Ishikawa (cell line): ENCODE measurements around the gene CIP2A.

Source experiments
- CEBPB ChIP-seq: IDR thresholded peaks from 2 replicates; pipeline ENCODE4 v1.6.1; 2012
- CREB1 ChIP-seq: IDR thresholded peaks from 2 replicates; pipeline ENCODE4 v1.6.1; 2012; ENCODE audit warnings: low read depth
- EGR1 ChIP-seq: IDR thresholded peaks from 2 replicates; pipeline ENCODE4 v1.6.1; 2012
- EP300 ChIP-seq: IDR thresholded peaks from 2 replicates; pipeline ENCODE4 v1.6.1; 2012; ENCODE audit warnings: borderline replicate concordance
- FOXM1 ChIP-seq: IDR thresholded peaks from 2 replicates; pipeline ENCODE4 v1.6.1; 2012; ENCODE audit warnings: low read depth, borderline replicate concordance
- NFIC ChIP-seq: IDR thresholded peaks from 2 replicates; pipeline ENCODE4 v1.6.1; 2012
- RAD21 ChIP-seq: IDR thresholded peaks from 2 replicates; pipeline ENCODE4 v1.6.1; 2012; ENCODE audit warnings: low read depth
- TAF1 ChIP-seq: IDR thresholded peaks from 2 replicates; pipeline ENCODE4 v1.6.1; 2012; ENCODE audit warnings: low read depth, mild to moderate bottlenecking
- TCF12 ChIP-seq: IDR thresholded peaks from 2 replicates; pipeline ENCODE4 v1.6.1; 2012; ENCODE audit warnings: low read depth
- TEAD4 ChIP-seq: IDR thresholded peaks from 2 replicates; pipeline ENCODE4 v1.6.1; 2012
- YY1 ChIP-seq: IDR thresholded peaks from 2 replicates; pipeline ENCODE4 v1.6.1; 2012; ENCODE audit warnings: low read depth
- ZBTB7A ChIP-seq: IDR thresholded peaks from 2 replicates; pipeline ENCODE4 v1.6.1; 2012; ENCODE audit warnings: low read depth
- TF ChIP-seq, protein P1 (sequence below): IDR thresholded peaks from 2 replicates; pipeline ENCODE4 v1.6.1; 2012; ENCODE audit warnings: low read depth, mild to moderate bottlenecking
- TF ChIP-seq, protein P2 (sequence below): IDR thresholded peaks from 2 replicates; pipeline ENCODE4 v1.6.1; 2012
- TF ChIP-seq, protein P3 (sequence below): IDR thresholded peaks from 2 replicates; pipeline ENCODE4 v1.6.1; 2012

Gene CIP2A

DNA sequence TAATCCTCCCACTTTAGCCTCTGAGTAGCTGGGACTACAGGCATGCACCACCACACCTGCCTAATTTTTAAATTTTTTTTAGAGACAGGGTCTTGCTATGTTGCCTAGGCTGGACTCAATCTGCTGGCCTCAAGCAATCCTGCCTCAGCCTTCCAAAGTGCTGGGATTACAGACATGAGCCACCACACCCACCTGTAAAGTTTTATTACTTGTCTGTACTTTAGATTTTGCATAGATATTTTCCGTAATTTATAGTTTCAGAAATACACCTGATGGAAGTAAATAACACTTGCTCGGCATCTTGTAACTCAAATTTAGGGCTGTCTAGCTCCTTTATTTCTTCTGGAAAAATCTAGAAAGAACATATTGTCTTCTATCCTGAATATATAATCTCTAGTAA is 6.1 kb upstream of the CIP2A start:
- no peak for TF ChIP-seq EP300
- no peak for TF ChIP-seq CREB1
- TF ChIP-seq NFIC: no peak
- TF ChIP-seq, protein P1, sequence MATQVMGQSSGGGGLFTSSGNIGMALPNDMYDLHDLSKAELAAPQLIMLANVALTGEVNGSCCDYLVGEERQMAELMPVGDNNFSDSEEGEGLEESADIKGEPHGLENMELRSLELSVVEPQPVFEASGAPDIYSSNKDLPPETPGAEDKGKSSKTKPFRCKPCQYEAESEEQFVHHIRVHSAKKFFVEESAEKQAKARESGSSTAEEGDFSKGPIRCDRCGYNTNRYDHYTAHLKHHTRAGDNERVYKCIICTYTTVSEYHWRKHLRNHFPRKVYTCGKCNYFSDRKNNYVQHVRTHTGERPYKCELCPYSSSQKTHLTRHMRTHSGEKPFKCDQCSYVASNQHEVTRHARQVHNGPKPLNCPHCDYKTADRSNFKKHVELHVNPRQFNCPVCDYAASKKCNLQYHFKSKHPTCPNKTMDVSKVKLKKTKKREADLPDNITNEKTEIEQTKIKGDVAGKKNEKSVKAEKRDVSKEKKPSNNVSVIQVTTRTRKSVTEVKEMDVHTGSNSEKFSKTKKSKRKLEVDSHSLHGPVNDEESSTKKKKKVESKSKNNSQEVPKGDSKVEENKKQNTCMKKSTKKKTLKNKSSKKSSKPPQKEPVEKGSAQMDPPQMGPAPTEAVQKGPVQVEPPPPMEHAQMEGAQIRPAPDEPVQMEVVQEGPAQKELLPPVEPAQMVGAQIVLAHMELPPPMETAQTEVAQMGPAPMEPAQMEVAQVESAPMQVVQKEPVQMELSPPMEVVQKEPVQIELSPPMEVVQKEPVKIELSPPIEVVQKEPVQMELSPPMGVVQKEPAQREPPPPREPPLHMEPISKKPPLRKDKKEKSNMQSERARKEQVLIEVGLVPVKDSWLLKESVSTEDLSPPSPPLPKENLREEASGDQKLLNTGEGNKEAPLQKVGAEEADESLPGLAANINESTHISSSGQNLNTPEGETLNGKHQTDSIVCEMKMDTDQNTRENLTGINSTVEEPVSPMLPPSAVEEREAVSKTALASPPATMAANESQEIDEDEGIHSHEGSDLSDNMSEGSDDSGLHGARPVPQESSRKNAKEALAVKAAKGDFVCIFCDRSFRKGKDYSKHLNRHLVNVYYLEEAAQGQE: no peak
- no peak for TF ChIP-seq TCF12
- TF ChIP-seq TAF1: no peak
- TF ChIP-seq, protein P2, sequence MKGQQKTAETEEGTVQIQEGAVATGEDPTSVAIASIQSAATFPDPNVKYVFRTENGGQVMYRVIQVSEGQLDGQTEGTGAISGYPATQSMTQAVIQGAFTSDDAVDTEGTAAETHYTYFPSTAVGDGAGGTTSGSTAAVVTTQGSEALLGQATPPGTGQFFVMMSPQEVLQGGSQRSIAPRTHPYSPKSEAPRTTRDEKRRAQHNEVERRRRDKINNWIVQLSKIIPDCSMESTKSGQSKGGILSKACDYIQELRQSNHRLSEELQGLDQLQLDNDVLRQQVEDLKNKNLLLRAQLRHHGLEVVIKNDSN: no peak
- TF ChIP-seq ZBTB7A: no peak
- TF ChIP-seq FOXM1: no peak
- no peak for TF ChIP-seq EGR1
- no peak for TF ChIP-seq YY1
- TF ChIP-seq, protein P3, sequence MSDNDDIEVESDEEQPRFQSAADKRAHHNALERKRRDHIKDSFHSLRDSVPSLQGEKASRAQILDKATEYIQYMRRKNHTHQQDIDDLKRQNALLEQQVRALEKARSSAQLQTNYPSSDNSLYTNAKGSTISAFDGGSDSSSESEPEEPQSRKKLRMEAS: no peak
- TF ChIP-seq CEBPB: no peak
- no peak for TF ChIP-seq RAD21
- no peak for TF ChIP-seq TEAD4

DNA sequence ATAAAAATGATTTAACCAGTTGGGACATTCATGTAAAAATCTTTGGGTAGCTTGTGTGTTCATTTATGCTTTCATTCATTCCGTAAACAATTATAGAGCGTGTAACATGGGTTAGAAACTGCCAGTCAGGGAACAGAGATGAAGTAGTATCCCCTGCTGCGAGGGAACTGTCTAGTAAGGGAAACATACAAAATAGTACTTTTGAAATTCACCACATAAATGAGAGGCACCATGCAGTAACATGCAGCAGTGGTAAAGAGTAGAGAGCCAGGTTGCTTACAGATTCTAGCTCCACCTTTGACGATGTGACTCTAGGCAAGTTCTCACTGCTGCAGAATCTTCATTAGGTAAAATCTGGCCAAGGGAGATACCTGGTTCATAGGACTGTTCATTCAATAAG is 1.2 kb upstream of the CIP2A start:
- TF ChIP-seq, protein P1: no peak
- no peak for TF ChIP-seq TAF1
- no peak for TF ChIP-seq ZBTB7A
- TF ChIP-seq RAD21: no peak
- no peak for TF ChIP-seq CREB1
- TF ChIP-seq NFIC: no peak
- no peak for TF ChIP-seq YY1
- no peak for TF ChIP-seq CEBPB
- TF ChIP-seq TEAD4: no peak
- TF ChIP-seq, protein P3: no peak
- no peak for TF ChIP-seq EP300
- no peak for TF ChIP-seq FOXM1
- TF ChIP-seq EGR1: no peak

DNA sequence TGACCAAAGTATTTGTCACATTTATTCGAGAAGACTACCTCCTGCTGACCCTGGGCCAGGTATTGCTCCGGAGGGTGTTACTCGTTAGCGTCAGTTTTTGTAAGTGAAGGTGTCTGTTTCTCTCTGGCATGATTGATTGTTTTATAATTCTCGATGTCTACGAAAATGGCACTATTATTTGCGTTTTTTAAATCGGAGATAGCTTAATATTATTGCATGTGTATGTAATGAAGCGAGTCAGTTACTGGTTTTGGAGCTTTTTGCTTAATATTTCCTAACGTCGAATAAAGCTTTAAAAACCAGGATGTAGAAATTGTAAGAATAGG is 723 bp upstream of the CIP2A start:
- TF ChIP-seq, protein P3: 0 out of 2 replicates have a peak, but pooled peaks have one; percentile 1
- TF ChIP-seq YY1: no peak

DNA sequence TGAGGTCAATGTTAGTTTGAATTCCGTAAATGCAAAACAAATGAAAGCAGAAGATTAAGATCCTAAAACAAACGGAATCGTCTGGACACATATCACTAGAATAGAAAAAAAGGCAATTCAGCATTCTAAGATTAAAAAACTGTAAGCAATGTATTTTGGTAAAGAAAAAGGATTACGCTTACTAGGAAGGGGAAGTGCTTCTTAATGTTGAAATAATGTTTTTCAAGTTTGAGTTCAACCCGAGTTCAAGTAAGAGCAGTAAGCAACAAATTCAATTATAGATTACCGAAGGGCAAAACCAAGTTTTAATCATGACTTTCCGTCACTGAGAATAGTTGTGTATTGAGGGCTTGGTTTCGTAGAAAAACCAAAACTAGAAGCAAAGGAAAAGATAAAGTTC is 637 bp downstream of the CIP2A start:
- TF ChIP-seq, protein P2: no peak
- TF ChIP-seq EGR1 (no peak), TAF1 (no peak), TCF12 (no peak), NFIC (no peak), FOXM1 (no peak), EP300 (no peak), YY1 (no peak), ZBTB7A (no peak), CREB1 (no peak), CEBPB (no peak), RAD21 (no peak), TEAD4 (no peak)
- TF ChIP-seq, protein P1: no peak
- TF ChIP-seq, protein P3: no peak
